Loucy (cell line): ENCODE results near the gene SMARCD3.

ENCODE experiments used
- H2AFZ ChIP-seq: fragments of 200-600 bp; sonication (generic); 2 replicates; pipeline ENCODE4 v1.6.0; 2016; ENCODE audit warnings: antibody characterized with exemption, mild to moderate bottlenecking, low read length, moderate library complexity
- H3F3A ChIP-seq: fragments of 200-600 bp; 2 replicates; pipeline ENCODE4 v1.6.0; 2016; ENCODE audit warnings: antibody characterized with exemption, low read depth, mild to moderate bottlenecking
- H3K27me3 ChIP-seq: fragments of 200-600 bp; sonication (generic); 2 replicates; pipeline ENCODE4 v1.6.1; 2014; ENCODE audit warnings: low read length, mild to moderate bottlenecking; ENCODE audit not compliant: insufficient read depth, poor library complexity, severe bottlenecking
- H3K36me3 ChIP-seq: fragments of 200-600 bp; sonication (generic); 2 replicates; pipeline ENCODE4 v1.6.1; 2016; ENCODE audit warnings: low read length; ENCODE audit not compliant: insufficient read depth
- H3K4me1 ChIP-seq: fragments of 200-600 bp; sonication (generic); 2 replicates; pipeline ENCODE4 v1.5.1; 2014; ENCODE audit warnings: low read length, mild to moderate bottlenecking; ENCODE audit not compliant: insufficient read depth, poor library complexity, severe bottlenecking
- H3K4me2 ChIP-seq: fragments of 200-600 bp; sonication (generic); 2 replicates; pipeline ENCODE4 v1.6.0; 2014; ENCODE audit warnings: antibody characterized with exemption, low read length, low read depth, mild to moderate bottlenecking; ENCODE audit not compliant: poor library complexity, severe bottlenecking
- H3K4me3 ChIP-seq: fragments of 200-600 bp; sonication (generic); 2 replicates; pipeline ENCODE4 v1.5.1; 2014; ENCODE audit warnings: low read length, mild to moderate bottlenecking, mixed read lengths; ENCODE audit not compliant: poor library complexity, severe bottlenecking
- H3K79me2 ChIP-seq: fragments of 200-600 bp; sonication (generic); 2 replicates; pipeline ENCODE4 v1.6.1; 2014; ENCODE audit warnings: low read length; ENCODE audit not compliant: insufficient read depth
- H3K9ac ChIP-seq: fragments of 200-600 bp; sonication (generic); 2 replicates; pipeline ENCODE4 v1.6.0; 2014; ENCODE audit warnings: mild to moderate bottlenecking, low read depth, low read length, moderate library complexity; ENCODE audit not compliant: poor library complexity, severe bottlenecking
- H3K9me2 ChIP-seq: fragments of 200-600 bp; sonication (generic); replicated peaks from 2 replicates; pipeline ENCODE4 v1.6.1; 2016; ENCODE audit warnings: low read depth, low read length, mixed read lengths
- H3K9me3 ChIP-seq: fragments of 200-600 bp; sonication (generic); 2 replicates; pipeline ENCODE4 v1.6.1; 2014; ENCODE audit warnings: mild to moderate bottlenecking, antibody characterized with exemption, low read length, low read depth; ENCODE audit not compliant: insufficient read depth
- H4K20me1 ChIP-seq: fragments of 200-600 bp; sonication (generic); 2 replicates; pipeline ENCODE4 v1.6.0; 2014; ENCODE audit warnings: antibody characterized with exemption, low read length, mild to moderate bottlenecking; ENCODE audit not compliant: insufficient read depth, poor library complexity, severe bottlenecking
- EZH2phosphoT487 ChIP-seq: fragments of 200-600 bp; IDR thresholded peaks from 2 replicates; pipeline ENCODE4 v1.6.1; 2018; ENCODE audit warnings: antibody characterized with exemption, mild to moderate bottlenecking, moderate library complexity, borderline replicate concordance
- TF ChIP-seq, protein P1 (sequence below): fragments of 200-600 bp; sonication (generic); conservative IDR thresholded peaks from 2 replicates; pipeline ENCODE4 v1.5.1; 2014; ENCODE audit warnings: mild to moderate bottlenecking, antibody characterized with exemption, low read length

The SMARCD3 gene

DNA sequence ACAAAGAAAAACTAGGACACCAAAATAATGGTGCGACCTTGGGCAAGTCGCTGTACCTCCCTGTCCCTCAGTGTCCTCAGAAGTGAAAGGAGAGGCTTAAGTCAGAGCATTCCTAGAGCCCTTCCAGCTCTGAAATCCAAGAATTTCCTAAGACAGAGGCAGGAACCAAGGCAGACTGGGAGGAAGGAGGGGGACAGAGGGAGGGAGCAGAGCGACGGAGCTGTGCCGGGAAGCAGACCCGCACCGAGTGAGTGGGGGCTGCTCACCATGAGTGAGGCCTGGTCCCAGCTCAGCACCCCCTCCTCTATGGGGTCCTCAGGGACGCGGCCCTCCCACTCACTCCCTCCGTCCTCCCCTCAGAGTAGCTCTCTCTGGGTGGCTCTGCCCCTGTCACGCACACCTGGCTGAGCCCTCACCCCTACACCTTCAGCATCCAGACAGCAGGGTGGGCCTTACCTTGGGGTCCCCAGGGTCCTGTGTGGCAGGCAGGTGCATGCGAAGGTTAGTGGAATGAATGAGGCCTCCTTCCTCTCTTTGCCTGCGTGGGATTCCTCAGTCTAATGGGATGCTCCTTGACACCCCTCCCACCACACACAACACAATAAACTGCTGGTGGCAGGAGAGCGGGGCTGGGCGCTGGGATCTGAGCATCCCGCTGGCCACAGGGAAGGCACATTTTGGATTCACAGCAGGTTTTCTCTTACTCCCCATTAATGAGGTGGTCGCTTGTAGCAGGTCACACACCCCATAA lies 4.6 kb upstream of the SMARCD3 start:
- no peak overlapping the region for H3K9ac ChIP-seq
- peaks cover 11% of the 10 kb centered on the region for H3K4me1 ChIP-seq
- H3K9me2 ChIP-seq = no peaks in the 10 kb centered on the region
- no peaks in the 10 kb centered on the region for H3K9me3 ChIP-seq
- no peaks in the 10 kb centered on the region for H3K27me3 ChIP-seq
- H2AFZ ChIP-seq = no peak overlapping the region
- TF ChIP-seq, protein P1, sequence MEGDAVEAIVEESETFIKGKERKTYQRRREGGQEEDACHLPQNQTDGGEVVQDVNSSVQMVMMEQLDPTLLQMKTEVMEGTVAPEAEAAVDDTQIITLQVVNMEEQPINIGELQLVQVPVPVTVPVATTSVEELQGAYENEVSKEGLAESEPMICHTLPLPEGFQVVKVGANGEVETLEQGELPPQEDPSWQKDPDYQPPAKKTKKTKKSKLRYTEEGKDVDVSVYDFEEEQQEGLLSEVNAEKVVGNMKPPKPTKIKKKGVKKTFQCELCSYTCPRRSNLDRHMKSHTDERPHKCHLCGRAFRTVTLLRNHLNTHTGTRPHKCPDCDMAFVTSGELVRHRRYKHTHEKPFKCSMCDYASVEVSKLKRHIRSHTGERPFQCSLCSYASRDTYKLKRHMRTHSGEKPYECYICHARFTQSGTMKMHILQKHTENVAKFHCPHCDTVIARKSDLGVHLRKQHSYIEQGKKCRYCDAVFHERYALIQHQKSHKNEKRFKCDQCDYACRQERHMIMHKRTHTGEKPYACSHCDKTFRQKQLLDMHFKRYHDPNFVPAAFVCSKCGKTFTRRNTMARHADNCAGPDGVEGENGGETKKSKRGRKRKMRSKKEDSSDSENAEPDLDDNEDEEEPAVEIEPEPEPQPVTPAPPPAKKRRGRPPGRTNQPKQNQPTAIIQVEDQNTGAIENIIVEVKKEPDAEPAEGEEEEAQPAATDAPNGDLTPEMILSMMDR = no peak
- TF ChIP-seq EZH2phosphoT487 = no peak
- no peaks in the 10 kb centered on the region for H4K20me1 ChIP-seq
- no peaks in the 10 kb centered on the region for H3K79me2 ChIP-seq
- H3K4me2 ChIP-seq = no peak overlapping the region
- H3K36me3 ChIP-seq = no peaks in the 10 kb centered on the region
- H3F3A ChIP-seq = no peaks in the 10 kb centered on the region
- H3K4me3 ChIP-seq = no peak overlapping the region

DNA sequence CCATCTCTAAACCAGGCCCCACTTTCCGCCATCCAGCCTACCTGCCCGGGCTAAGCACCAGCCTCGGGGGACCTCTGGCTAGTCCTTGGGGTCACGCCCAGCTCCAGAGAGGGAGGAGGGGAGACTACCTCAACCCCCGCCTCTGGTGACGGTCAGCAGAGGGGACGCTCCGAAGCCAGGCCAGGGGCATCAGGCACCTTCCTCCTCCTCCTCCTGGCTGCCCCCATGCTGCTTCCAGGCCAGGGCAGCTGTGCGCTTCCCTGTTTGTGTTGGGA lies 4.0 kb upstream of the SMARCD3 start:
- H4K20me1 ChIP-seq = no peaks in the 10 kb centered on the region
- no peak overlapping the region for H3K4me3 ChIP-seq
- no peak overlapping the region for H3K9ac ChIP-seq
- H3K27me3 ChIP-seq = no peaks in the 10 kb centered on the region
- no peak for TF ChIP-seq EZH2phosphoT487
- TF ChIP-seq, protein P1 = no peak
- H3K4me1 ChIP-seq = peaks cover 11% of the 10 kb centered on the region
- no peaks in the 10 kb centered on the region for H3K79me2 ChIP-seq
- H3K4me2 ChIP-seq = peak overlapping the region; percentile 68
- no peaks in the 10 kb centered on the region for H3F3A ChIP-seq
- H3K9me2 ChIP-seq = no peaks in the 10 kb centered on the region
- H2AFZ ChIP-seq = 0 out of 2 replicates have a peak overlapping the region, but pooled peaks have one; percentile 86
- H3K36me3 ChIP-seq = no peaks in the 10 kb centered on the region
- no peaks in the 10 kb centered on the region for H3K9me3 ChIP-seq

DNA sequence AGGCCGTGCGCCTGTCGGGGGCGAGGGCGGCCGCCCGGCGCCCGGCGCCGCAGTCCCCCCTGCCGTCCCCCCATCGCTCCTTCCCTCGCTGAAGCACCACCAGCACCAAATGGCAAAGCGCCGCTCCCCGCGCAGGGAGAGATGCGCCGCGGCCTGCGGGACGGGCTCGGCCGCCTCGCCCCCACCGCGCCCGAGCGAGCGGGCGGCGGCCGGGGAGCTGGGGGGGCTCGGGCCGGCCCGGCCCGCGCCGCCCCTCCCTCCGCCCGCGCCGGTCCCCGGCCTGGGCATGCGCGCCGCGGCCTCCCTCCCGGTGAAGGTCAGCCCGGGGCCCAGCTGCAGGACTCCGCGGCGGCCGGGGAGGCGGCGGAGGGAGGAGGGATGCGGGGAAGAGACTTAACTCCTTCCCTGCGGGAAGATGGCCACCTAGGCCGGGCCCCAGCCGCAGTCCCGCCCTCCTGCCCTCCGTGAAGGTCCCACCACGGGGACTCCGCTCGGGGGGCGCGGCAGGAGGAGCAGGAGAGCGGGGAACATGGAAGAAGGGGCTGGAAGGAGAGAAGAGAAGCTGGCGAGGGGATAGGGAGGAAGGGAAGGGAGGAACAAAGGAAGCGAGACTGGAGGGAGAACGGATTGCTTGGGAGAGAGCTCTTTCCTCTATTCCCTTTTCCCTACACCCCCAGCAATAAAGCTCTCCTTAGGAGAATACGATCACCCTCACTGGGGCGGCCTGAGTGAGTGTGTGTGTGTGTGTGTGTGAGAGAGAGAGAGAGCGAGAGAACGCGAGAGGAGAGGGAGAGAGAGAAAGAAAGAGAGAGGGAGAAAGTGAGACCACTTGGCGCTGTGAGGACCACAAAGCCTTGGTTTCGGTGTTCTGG lies 3.4 kb upstream of the SMARCD3 start:
- no peaks in the 10 kb centered on the region for H3F3A ChIP-seq
- H3K36me3 ChIP-seq = no peaks in the 10 kb centered on the region
- peak overlapping the region; percentile 68 for H3K4me2 ChIP-seq
- H3K27me3 ChIP-seq = no peaks in the 10 kb centered on the region
- H3K9me3 ChIP-seq = no peaks in the 10 kb centered on the region
- peaks cover 11% of the 10 kb centered on the region for H3K4me1 ChIP-seq
- no peaks in the 10 kb centered on the region for H3K9me2 ChIP-seq
- H3K9ac ChIP-seq = peak overlapping the region; percentile 48
- H3K4me3 ChIP-seq = peak overlapping the region; percentile 60
- H3K79me2 ChIP-seq = no peaks in the 10 kb centered on the region
- peak overlapping the region; percentile 86 for H2AFZ ChIP-seq
- TF ChIP-seq, protein P1 = no peak
- TF ChIP-seq EZH2phosphoT487 = no peak
- H4K20me1 ChIP-seq = no peaks in the 10 kb centered on the region
